IPS-11a (cell line): Measurements from ENCODE around the gene TOGARAM1.

Source experiments
- H3K4me3 ChIP-seq: one replicate; pipeline ENCODE4 v1.5.1; 2013; ENCODE audit warnings: low read depth, low read length, control low read depth

TOGARAM1 gene

DNA sequence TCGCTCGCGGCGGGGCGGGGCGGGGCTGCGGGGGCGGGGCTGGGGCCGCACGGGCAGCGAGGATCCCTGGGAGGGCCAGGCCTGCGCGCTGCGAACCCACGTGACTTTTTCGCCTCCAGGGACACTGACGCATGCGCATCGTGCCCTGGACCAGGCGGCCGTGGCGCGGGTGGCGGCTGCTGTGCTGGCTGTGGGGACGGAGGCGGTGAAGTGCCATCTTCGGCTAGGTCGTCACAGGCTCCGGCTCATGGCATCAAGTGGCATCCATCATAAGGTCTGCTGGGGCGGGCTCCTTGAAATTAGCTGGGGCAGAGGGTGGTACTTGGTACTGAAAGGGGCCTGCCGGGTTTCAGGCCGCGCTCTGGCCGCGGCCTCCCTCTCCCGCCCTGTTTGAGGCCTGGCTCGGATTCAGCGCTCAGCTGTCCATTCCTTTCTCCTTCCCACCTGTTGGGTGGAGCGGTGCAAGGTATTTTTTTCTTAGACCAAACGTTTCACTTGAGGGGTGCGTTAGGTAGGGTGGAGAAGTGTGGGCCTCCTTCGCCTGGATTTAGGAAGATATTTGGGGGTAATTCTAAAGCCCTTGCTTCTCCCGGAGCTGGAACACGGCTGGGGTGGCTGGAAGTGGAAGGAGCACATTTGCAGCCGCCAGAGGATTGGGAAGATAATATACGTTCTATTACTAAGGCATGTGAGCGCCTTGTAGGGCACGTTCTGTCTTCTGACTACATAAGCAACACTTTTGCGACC, 122.2 kb downstream of the TOGARAM1 start, which contains the start of gene PRPF39:
Gene PRPF39 (plus strand): TSS at position 141 of the 747 bp plus-strand sequence. CDS start 11,124 bp downstream, outside the sequence.
- peak within 1 kb of the TSS; percentile 91 for H3K4me3 ChIP-seq

DNA sequence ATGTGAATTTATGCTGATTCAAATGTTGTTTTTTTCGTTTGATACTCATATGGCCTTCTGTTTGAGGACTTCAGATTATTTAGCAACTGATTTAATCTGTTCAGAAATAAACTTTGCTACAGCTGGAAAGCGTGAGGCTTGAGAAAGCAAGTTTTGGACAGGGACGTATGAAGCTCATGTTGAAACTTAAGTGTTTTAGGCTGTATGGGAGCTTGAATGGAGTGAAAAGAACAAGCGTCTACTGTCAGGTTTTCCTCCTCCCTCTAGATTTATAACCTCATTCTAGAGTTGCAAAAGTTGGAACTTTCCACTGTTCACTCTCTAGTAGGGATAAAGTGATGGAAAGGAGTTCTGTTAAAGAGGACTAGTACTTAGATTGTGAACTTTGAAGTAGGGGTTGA, 123.0 kb downstream of the TOGARAM1 start:
- peak overlapping the region; percentile 91 for H3K4me3 ChIP-seq

DNA sequence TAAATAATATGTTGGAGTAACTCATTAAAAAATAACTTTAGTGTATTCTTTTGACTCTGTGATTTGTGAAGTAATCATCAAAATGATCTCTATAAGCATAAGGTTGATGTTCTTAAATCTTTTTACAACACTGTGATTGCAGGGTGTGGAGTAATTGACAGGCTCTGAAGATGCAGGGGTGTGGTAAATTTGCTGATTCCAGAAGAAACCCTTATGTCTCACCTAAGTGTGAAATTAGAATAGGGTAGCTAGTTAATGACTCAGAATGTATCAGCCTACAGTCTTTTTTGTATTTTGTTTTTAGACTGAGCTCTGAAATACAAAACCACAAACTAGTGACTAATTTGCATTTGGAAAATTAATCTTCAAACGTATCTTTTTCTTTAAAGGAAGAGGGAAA, 127.8 kb downstream of the TOGARAM1 start:
- no peak overlapping the region for H3K4me3 ChIP-seq

DNA sequence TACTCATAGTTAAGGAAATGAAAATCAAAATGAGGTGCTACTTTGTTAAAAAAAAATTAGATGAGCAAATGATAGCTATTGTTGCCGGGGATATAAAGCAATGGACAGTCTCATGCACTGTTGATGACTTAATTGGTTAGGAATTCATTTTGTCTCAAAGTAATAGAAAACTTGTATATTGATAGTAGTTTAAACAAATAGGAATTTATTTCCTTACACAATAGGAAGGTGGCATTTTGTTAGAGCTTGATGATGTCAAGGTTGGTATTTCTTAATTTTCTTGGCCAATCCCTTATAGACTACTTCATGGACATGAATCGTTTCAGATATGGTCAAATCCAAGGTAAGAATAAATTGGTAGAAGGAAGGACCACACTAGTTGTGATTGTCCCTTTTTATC, 129.7 kb downstream of the TOGARAM1 start:
- H3K4me3 ChIP-seq = no peak overlapping the region

DNA sequence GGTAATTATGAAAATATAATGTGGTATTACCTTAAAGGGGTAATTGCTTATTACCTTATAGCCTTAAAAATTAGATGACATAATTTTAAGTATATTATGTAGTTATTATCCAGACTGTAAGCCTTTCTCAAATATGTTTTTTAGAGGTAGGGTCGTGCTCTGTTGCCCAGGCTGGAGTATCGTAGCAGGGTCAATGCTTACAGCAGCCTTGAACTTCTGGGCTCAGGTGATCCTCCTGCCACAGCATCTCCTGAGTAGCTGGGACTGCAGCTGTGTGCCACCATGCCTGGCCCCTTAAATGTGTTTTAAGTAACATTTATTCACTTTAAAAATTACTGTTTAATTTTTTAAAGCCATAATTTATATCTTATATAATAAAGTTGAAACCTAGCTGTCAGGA, 132.3 kb downstream of the TOGARAM1 start:
- no peak overlapping the region for H3K4me3 ChIP-seq

DNA sequence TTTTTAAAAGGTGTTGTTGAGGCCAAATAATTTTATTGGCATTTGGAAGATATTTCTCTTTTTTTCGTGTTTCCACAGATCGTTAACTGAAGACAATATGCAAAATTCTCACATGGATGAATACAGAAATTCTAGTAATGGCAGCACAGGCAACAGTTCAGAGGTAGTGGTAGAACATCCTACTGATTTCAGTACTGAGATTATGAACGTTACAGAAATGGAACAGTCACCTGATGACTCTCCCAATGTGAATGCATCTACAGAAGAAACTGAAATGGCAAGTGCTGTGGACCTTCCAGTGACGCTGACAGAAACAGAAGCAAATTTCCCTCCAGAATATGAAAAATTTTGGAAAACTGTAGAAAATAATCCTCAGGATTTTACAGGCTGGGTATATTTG, 133.2 kb downstream of the TOGARAM1 start:
- H3K4me3 ChIP-seq = no peak overlapping the region

DNA sequence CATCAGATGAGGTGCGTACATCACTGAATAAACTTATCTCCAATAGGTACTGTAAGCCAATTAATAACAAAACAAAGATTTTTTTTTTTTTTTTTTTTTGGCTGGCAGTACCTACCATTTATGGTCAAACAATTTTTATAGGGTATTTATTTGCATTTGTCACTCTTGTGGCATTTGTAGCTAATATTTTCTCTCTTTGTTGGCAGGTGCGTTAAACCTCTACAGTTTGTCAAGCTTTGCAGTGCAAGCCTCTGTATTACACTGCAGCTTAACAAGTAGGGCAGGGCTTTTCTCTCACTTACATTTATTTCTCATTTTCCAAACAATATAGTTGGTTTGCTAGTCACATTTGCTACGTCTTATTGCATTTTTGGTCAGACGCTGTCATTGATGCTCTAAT, 134.2 kb downstream of the TOGARAM1 start:
- no peak overlapping the region for H3K4me3 ChIP-seq

DNA sequence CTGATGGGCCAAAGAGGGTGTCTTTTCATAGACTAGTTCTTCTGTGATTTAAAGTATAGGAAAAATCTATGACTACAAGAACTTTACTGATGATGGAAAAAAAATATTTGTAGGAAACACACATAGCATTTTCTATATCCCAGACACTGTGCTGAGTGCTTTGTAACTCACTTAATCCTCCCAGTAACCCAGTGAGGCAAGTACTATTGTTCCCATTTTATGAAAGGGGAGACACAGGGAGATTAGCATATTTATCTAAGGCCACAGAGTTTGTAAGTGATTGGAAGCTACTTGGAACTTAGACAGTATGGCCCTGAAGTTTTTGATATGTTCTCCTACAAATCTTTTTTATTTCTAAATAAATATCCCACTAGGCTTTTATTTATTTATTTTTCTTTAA, 141.8 kb downstream of the TOGARAM1 start:
- no peak overlapping the region for H3K4me3 ChIP-seq

DNA sequence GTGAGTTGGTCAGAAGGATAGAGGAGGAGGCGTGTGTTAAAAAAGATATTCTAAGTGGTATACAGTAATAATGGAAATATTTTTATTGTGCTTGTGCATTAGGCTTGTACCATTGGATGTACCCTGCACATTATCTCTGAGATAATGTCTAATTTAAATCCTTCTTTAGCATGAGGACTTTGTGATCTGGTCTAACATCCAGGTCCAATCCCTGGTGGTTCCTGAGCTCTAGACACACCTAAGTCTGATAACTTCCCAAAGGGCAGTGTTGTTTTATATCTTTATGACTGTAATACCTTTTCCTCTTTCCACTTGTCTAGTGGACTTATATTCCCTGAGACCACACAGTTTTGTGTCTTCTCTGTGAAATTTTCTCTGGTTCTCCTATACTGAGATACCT, 142.6 kb downstream of the TOGARAM1 start:
- no peak overlapping the region for H3K4me3 ChIP-seq

DNA sequence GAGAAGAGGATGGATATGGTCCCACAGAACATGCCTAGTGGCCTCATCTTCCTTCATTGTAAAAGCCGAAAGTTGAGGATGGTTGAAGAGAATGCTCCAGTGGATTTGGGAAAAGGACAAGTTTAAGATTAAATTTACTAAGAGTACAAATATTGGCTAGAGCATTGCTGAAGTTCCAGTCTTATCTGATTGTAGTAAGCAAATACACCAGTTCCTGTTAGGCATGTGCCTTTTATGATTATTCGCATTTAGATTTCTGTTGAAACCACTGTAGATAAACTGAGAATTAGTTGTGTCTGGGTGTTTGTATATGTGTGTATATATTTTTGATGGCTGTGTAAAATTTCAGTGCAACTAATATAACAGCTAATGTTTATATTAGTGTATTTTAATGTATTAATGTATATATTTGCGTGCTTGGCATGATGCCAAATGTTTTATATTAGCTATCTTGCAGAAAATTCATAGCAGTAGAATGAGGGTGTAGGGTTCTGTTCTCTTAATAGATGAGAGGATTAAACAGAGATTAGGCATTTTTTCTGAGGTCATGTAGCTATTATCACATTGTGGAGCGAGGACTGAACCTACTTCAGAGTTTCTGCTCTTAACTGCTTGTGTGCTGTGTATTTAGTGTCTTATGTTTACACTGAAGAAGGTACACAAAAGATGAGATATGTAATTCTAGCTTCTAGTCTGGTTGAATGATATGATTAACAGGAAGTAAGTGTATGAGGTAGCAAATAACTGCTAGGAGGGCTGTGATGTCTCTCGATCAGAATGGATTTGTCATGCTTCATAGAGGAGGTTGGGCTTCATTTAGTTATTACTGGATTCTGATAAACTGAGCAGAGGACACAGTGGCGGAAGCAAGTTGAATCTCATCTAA, 151.1 kb downstream of the TOGARAM1 start:
- H3K4me3 ChIP-seq = no peak overlapping the region

DNA sequence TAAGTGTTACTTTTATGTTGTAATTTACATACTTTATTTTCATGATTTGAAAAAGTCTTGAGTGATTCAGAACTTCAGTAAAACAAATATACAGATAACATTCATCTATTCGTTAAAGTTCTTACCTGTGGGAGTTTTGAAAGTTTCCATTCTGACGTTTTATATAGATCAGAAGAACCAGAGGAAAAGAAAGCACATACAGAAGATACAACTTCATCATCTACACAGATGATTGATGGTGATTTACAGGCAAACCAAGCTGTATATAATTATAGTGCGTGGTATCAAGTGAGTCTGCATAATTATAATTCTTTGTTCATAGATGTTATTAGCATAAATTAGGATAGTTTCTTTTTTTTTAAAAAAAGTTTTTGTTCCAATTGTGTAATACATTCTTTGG, 152.3 kb downstream of the TOGARAM1 start:
- no peak overlapping the region for H3K4me3 ChIP-seq

DNA sequence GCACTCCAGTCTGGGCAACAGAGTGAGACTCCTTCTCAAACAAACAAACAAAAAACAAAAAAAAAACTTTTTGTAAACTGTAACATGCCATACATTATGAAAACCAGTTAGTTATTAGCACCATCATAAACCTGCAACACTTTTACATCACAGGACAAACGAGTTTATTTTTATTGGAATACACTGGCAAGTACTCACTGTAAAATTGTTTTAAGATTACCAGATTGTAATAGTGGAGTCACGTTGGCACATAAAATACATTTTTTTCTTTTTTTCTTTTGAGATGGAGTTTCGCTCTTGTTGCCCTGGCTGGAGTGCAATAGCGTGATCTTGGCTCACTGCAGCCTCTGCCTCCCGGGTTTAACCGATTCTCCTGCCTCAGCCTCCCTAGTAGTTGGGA, 156.6 kb downstream of the TOGARAM1 start:
- no peak overlapping the region for H3K4me3 ChIP-seq

DNA sequence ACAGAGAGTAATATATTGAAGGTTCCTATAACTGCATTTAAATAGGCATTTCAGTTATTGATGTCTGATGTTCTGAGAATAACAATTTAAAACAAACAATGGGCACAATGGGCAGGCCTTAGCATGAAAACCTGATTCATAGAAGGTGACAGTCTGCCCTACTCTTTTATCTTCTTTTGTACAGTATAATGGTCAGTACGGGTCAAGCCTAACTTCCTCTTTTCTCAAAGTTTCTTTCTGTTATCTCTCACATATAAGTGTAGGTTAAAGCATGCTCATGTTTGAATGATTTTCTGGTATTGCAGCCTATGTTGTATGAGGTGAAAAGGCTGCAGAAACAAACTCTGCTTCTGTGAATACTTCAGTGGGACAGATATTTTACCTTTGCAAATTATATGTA, 158.1 kb downstream of the TOGARAM1 start:
- H3K4me3 ChIP-seq = no peak overlapping the region

DNA sequence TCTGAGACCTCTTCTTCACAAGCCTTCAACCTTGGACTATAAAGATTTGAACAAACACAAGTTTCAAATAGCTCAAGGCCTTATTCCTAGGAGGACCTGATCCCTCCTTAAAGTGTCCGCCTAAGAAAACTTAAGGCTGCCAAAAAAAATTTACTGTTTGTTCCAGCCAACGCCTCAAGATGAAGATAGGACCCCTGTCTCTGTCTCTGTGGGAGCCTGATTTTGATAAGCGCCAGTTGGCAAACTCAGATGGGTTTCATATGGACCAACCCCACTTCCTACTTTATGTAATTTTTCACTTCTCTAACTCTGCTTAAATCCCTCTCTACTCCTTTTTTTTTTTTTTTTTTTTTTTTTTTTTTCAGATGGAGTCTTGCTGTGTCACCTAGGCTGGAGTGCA, 161.3 kb downstream of the TOGARAM1 start:
- no peak overlapping the region for H3K4me3 ChIP-seq
